Measurements from ENCODE around the gene DUSP11. TPM values are rescaled to one million over a fixed set of nuclear protein-coding genes. Genes with fewer than 3 reads are reported as not detected.

DUSP11 gene
- total RNA-seq, 2 experiments from 2014 or later = 25.0 to 40.9 TPM

DNA sequence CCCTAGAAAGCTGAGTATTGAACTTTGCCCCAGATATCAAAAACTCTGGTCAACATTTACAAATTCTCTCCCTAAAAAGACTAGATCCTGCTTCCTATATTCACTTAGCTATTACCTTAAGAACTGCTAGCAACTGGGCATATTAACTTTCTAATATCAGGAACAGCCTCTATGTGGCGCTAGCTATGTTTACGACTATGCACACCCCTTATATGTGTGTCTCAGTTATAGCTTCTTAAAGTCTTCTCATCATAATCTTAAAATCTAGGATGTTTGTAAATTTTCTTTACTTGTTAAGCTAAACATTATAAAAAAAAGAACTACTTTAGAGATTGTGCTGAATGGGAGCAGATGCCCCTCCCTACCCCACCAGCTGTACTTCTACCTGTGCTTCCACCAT is 47.1 kb upstream of the DUSP11 start:
- intact Hi-C loops (cut with micrococcal nuclease; ENCODE audit: unreplicated experiment) = no loop called here
- DNase-seq (ENCODE audit: low spot score) = peak; percentile 60
- H3K27ac ChIP-seq (ENCODE audit: low read depth, low read length, poor library complexity, severe bottlenecking) = no peak overlapping the region
- H3K79me2 ChIP-seq (ENCODE audit: insufficient read depth, low read depth, low read length) = peaks cover 12% of the 10 kb centered on the region; the same call in 1 of the 2 replicates
- H2AFZ ChIP-seq (ENCODE audit: low read length) = peak overlapping the region; percentile 93; the same call in 1 of the 2 replicates
- peaks cover 12% of the 10 kb centered on the region for H3K36me3 ChIP-seq (ENCODE audit: insufficient read depth, low read length)
- TF ChIP-seq EZH2phosphoT487 (IDR thresholded peaks at IDR 0.05; ENCODE audit: borderline replicate concordance, low read depth, low read length) = no peak
- TF ChIP-seq, protein P1, sequence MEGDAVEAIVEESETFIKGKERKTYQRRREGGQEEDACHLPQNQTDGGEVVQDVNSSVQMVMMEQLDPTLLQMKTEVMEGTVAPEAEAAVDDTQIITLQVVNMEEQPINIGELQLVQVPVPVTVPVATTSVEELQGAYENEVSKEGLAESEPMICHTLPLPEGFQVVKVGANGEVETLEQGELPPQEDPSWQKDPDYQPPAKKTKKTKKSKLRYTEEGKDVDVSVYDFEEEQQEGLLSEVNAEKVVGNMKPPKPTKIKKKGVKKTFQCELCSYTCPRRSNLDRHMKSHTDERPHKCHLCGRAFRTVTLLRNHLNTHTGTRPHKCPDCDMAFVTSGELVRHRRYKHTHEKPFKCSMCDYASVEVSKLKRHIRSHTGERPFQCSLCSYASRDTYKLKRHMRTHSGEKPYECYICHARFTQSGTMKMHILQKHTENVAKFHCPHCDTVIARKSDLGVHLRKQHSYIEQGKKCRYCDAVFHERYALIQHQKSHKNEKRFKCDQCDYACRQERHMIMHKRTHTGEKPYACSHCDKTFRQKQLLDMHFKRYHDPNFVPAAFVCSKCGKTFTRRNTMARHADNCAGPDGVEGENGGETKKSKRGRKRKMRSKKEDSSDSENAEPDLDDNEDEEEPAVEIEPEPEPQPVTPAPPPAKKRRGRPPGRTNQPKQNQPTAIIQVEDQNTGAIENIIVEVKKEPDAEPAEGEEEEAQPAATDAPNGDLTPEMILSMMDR (conservative IDR thresholded peaks at IDR 0.05; ENCODE audit: low read length) = peak; percentile 84
- BruUV-seq (replicated peaks) = no TSS peak
- no peaks in the 10 kb centered on the region for H3K9me3 ChIP-seq (ENCODE audit: low read length)
- ChIA-PET CTCF (ENCODE audit: unreplicated experiment) (interaction anchor here (1.2 kb wide), 3 partner anchors 11 to 324 kb away, joined by 4 to 10 read pairs (median 8); partner anchors contain the start of gene BOLA3), POLR2A (interaction anchor here (0.6 to 1.1 kb wide), 9 partner anchors 15 to 373 kb away, joined by 3 to 5 read pairs (median 3); partner anchors contain the start of genes BOLA3 and TPRKB)
- no peaks in the 10 kb centered on the region for H3K9me2 ChIP-seq (ENCODE audit: insufficient read depth, low read length)
- peaks cover 9% of the 10 kb centered on the region; the same call in 1 of the 2 replicates for H4K20me1 ChIP-seq (ENCODE audit: insufficient read depth, low read length)
- H3K4me2 ChIP-seq (ENCODE audit: low read length) = peak overlapping the region; percentile 89
- H3K4me3 ChIP-seq (ENCODE audit: low read depth, low read length, poor library complexity, severe bottlenecking) = no peak overlapping the region
- peaks cover 35% of the 10 kb centered on the region for H3K4me1 ChIP-seq (ENCODE audit: insufficient read depth, low read length, poor library complexity, severe bottlenecking)

DNA sequence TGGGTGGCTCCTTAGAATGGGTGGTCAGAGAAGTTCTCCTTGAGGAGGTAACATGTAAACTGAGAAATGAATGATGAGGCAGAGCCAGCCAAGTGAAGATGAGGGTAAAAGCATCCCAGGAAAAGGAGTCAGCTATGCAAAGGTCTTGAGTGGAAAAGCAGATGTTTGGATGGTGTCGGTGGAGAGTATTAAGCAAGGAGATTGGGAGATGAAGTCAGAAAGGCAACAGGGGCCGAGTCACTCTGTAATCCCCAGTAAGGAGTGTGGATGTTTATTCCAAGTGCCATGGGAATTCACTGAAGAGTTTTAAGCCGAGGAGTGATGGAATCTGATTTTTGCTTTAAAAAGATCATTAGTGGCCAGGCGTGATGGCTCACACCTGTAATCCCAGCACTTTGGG is 45.5 kb upstream of the DUSP11 start:
- TF ChIP-seq, protein P1 (conservative IDR thresholded peaks at IDR 0.05; ENCODE audit: low read length) = no peak
- no peak for TF ChIP-seq EZH2phosphoT487 (IDR thresholded peaks at IDR 0.05; ENCODE audit: borderline replicate concordance, low read depth, low read length)
- H3K4me3 ChIP-seq (ENCODE audit: low read depth, low read length, poor library complexity, severe bottlenecking) = no peak overlapping the region
- peaks cover 39% of the 10 kb centered on the region for H3K4me1 ChIP-seq (ENCODE audit: insufficient read depth, low read length, poor library complexity, severe bottlenecking)
- H2AFZ ChIP-seq (ENCODE audit: low read length) = no peak overlapping the region
- H3K4me2 ChIP-seq (ENCODE audit: low read length) = no peak overlapping the region
- no peaks in the 10 kb centered on the region for H3K9me2 ChIP-seq (ENCODE audit: insufficient read depth, low read length)
- peaks cover 9% of the 10 kb centered on the region; the same call in 1 of the 2 replicates for H4K20me1 ChIP-seq (ENCODE audit: insufficient read depth, low read length)
- CTCF ChIA-PET (ENCODE audit: unreplicated experiment) = no interaction called here
- intact Hi-C loops (cut with micrococcal nuclease; ENCODE audit: unreplicated experiment) = no loop called here
- no peaks in the 10 kb centered on the region for H3K36me3 ChIP-seq (ENCODE audit: insufficient read depth, low read length)
- no TSS peak for BruUV-seq (replicated peaks)
- DNase-seq (ENCODE audit: low spot score) = no peak
- H3K9me3 ChIP-seq (ENCODE audit: low read length) = no peaks in the 10 kb centered on the region
- H3K79me2 ChIP-seq (ENCODE audit: insufficient read depth, low read depth, low read length) = peaks cover 12% of the 10 kb centered on the region; the same call in 1 of the 2 replicates
- no peak overlapping the region for H3K27ac ChIP-seq (ENCODE audit: low read depth, low read length, poor library complexity, severe bottlenecking)
- POLR2A ChIA-PET = interaction anchor here (1.0 kb wide), 1 partner anchor 322 kb away, joined by 3 read pairs; no protein-coding TSS in a partner anchor

DNA sequence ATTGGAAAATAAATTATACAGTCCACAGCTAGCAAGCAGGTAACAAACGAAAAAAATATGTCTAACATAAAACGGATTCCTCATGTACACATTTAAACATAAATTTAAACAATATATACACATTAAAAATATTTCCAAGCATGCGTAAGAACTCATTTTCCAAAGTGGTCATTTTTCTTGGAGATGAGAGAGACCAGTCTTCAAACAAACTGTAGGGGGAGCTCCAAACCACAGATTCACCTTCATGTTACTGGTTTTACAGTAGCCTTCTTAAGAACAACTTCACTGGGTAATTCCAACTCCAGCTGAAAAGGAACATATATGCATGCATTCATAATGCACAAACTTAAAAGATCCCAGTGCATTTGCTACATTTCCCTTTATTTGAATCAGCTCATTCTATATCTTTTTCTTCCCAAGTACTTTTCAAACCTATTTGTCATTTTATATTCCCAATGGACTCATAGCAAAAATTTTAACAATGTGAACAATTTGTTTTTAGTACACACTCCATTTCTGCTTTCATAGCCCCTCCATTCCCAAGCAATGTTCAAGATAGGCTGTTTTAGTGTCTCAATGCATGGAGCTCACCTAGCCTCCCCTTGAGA is 44.1 kb upstream of the DUSP11 start:
- CTCF ChIA-PET (ENCODE audit: unreplicated experiment) = interaction anchor here (0.6 to 0.8 kb wide), 2 partner anchors 159 to 323 kb away, joined by 3 read pairs; no protein-coding TSS in a partner anchor
- peak; percentile 79 for DNase-seq (ENCODE audit: low spot score)
- Histone ChIP-seq H3K9me2 (ENCODE audit: insufficient read depth, low read length) (no peaks in the 10 kb centered on the region), H3K4me3 (ENCODE audit: low read depth, low read length, poor library complexity, severe bottlenecking) (no peak overlapping the region), H3K4me2 (ENCODE audit: low read length) (no peak overlapping the region), H3K9me3 (ENCODE audit: low read length) (no peaks in the 10 kb centered on the region), H3K36me3 (ENCODE audit: insufficient read depth, low read length) (no peaks in the 10 kb centered on the region), H4K20me1 (ENCODE audit: insufficient read depth, low read length) (no peaks in the 10 kb centered on the region), H3K27ac (ENCODE audit: low read depth, low read length, poor library complexity, severe bottlenecking) (no peak overlapping the region), H3K4me1 (ENCODE audit: insufficient read depth, low read length, poor library complexity, severe bottlenecking) (peaks cover 29% of the 10 kb centered on the region), H3K79me2 (ENCODE audit: insufficient read depth, low read depth, low read length) (no peaks in the 10 kb centered on the region; the same call in 1 of the 2 replicates), H2AFZ (ENCODE audit: low read length) (no peak overlapping the region)
- POLR2A ChIA-PET = interaction anchor here (0.6 to 1.0 kb wide), 2 partner anchors 146 to 533 kb away, joined by 3 read pairs; no protein-coding TSS in a partner anchor
- intact Hi-C loops (cut with micrococcal nuclease; ENCODE audit: unreplicated experiment) = loop anchor here (1.0 kb wide), 1 partner anchor 323 kb away; the partner anchor contains the start of gene BOLA3
- BruUV-seq (replicated peaks) = no TSS peak
- TF ChIP-seq, protein P1 (conservative IDR thresholded peaks at IDR 0.05; ENCODE audit: low read length) = peak; percentile 98
- no peak for TF ChIP-seq EZH2phosphoT487 (IDR thresholded peaks at IDR 0.05; ENCODE audit: borderline replicate concordance, low read depth, low read length)

Measured in OCI-LY7 (cell line).